Measurements from ENCODE around the gene AHCYL2.
"Not testable (repeated sequence)": the region's sequence is repeated elsewhere in the genome, so short reads cannot be mapped to it uniquely, and the experiment has no call there.

DNA sequence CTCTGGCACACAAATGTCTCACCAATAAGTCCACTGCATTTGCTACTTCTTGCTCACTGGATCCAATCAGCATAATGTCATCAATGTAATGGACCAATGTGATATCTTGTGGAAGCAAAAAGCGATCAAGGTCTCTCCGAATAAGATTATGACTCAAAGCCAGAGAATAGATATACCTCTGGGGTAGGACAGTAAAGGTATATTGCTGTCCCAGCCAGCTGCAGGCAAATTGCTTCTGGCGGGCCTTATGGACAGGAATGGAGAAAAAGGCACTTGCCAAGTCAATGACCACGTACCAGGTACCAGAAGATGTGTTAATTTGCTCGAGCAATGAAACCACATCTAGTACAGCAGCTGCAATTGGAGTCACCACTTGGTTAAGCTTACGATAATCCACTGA lies 222.6 kb downstream of the AHCYL2 start:
- TF ChIP-seq EZH2 (IDR thresholded peaks at IDR 0.05; ENCODE audit: insufficient read depth, poor library complexity, severe bottlenecking); EZH2phosphoT487 (IDR thresholded peaks at IDR 0.05; ENCODE audit: insufficient read depth, low read depth): not testable (repeated sequence)

Data from GM23248 (cell line).